Spinal cord (tissue), 10 donors: Measurements from ENCODE around the gene FYN. TPM values are rescaled to one million over a fixed set of nuclear protein-coding genes. Genes with fewer than 3 reads are reported as not detected.
A peak's percentile ranks its signal among the peaks of the same experiment; 100 is the strongest.
"Not testable (repeated sequence)": the region's sequence is repeated elsewhere in the genome, so short reads cannot be mapped to it uniquely, and the experiment has no call there.

Experiments used
- DNase-seq, 6 donors: peaks; one replicate each; pipeline versions ENCODE4 v3.0.0 to v3.0.0-alpha.2; 2013 to 2015; ENCODE audit warnings: low spot score in 6 of 6, low read depth in 4 of 6
- H3K27ac ChIP-seq: one replicate; pipeline ENCODE4 v1.5.1; 2013; ENCODE audit warnings: low read depth, low read length, control low read depth
- H3K27me3 ChIP-seq: one replicate; pipeline ENCODE4 v1.6.1; 2013; ENCODE audit warnings: low read length; ENCODE audit not compliant: control insufficient read depth, insufficient read depth
- H3K36me3 ChIP-seq: one replicate; pipeline ENCODE4 v1.6.1; 2013; ENCODE audit warnings: low read length; ENCODE audit not compliant: control insufficient read depth, insufficient read depth
- H3K4me1 ChIP-seq: one replicate; pipeline ENCODE4 v1.6.1; 2013; ENCODE audit warnings: low read length; ENCODE audit not compliant: control insufficient read depth, insufficient read depth
- H3K4me3 ChIP-seq: one replicate; pipeline ENCODE4 v1.5.1; 2013; ENCODE audit warnings: low read depth, low read length, control low read depth
- H3K9me3 ChIP-seq: one replicate; pipeline ENCODE4 v1.6.1; 2013; ENCODE audit warnings: low read length; ENCODE audit not compliant: control insufficient read depth, insufficient read depth
- WGBS: methylation state at CpG from one replicate; pipeline ENCODE4 v1.1.5; 2013; ENCODE audit warnings: missing lambda C conversion rate; ENCODE audit not compliant: insufficient coverage; 5-methylcytosine and 5-hydroxymethylcytosine counted together
- polyA plus RNA-seq, 2 donors: library from polyadenylated mRNA; unstranded; fragments of 120-200 nt; gene quantifications; one replicate each; pipeline ENCODE4 v1.2.1, GENCODE V29; 2013; ENCODE audit not compliant: insufficient read length in 2 of 2
- total RNA-seq, 2 donors: library from RNA; depleted of rRNA in 1 of 2; stranded (reverse); fragments of 120-200 nt in 1 of 2; fragments of >200 nt in 1 of 2; gene quantifications; one replicate each; pipeline versions ENCODE4 v1.2.3 to v1.2.4, GENCODE V29; 2013 to 2014
- donor health status: healthy.

FYN gene
- total and polyA plus RNA-seq, 4 donors: 273 to 730 (median 476) TPM

- H3K9me3 ChIP-seq: no peaks in the 10 kb centered on the region
- no peaks in the 10 kb centered on the region for H3K4me1 ChIP-seq
- DNase-seq: no peak
- H3K36me3 ChIP-seq: no peaks in the 10 kb centered on the region
- no peaks in the 10 kb centered on the region for H3K27me3 ChIP-seq
- WGBS: no CpG with 5 or more reads among the region's 3 CpGs
- H3K4me3 ChIP-seq: no peak overlapping the region
- H3K27ac ChIP-seq: no peak overlapping the region
Measured at GRCh38 chr6:111909238-111909637, 36.0 kb upstream of the FYN start.

GRCh38 chr6:111908365-111908764, 35.1 kb upstream of the FYN start:
- no CpG with 5 or more reads among the region's 17 CpGs for WGBS
- H3K9me3 ChIP-seq, H3K4me1 ChIP-seq, H3K36me3 ChIP-seq, DNase-seq, H3K27ac ChIP-seq, H3K27me3 ChIP-seq, H3K4me3 ChIP-seq: not testable (repeated sequence)

GRCh38 chr6:111900735-111901134, 27.5 kb upstream of the FYN start:
- WGBS: 82% methylated on average over 4 of the region's 5 CpGs
- Histone ChIP-seq H3K4me1 (no peaks in the 10 kb centered on the region), H3K27ac (no peak overlapping the region)

GRCh38 chr6:111899531-111899930, 26.3 kb upstream of the FYN start:
- Histone ChIP-seq H3K4me3 (no peak overlapping the region), H3K9me3 (no peaks in the 10 kb centered on the region)
- WGBS: 100% methylated on average over 1 of the region's 3 CpGs

More at GRCh38 chr6:111900735-111901134, 27.5 kb upstream of the FYN start:
- Histone ChIP-seq H3K27me3 (no peaks in the 10 kb centered on the region), H3K36me3 (no peaks in the 10 kb centered on the region), H3K9me3 (no peaks in the 10 kb centered on the region), H3K4me3 (no peak overlapping the region)
- DNase-seq: peak in 1 of 6 donors; percentile 32

GRCh38 chr6:111898452-111898851, 25.2 kb upstream of the FYN start:
- Histone ChIP-seq H3K4me1 (no peaks in the 10 kb centered on the region), H3K27ac (no peak overlapping the region), H3K27me3 (no peaks in the 10 kb centered on the region), H3K36me3 (no peaks in the 10 kb centered on the region), H3K4me3 (no peak overlapping the region), H3K9me3 (no peaks in the 10 kb centered on the region)
- no CpG with 5 or more reads among the region's 4 CpGs for WGBS
- DNase-seq: no peak

More at GRCh38 chr6:111899531-111899930, 26.3 kb upstream of the FYN start:
- Histone ChIP-seq H3K4me1 (no peaks in the 10 kb centered on the region), H3K36me3 (no peaks in the 10 kb centered on the region), H3K27me3 (no peaks in the 10 kb centered on the region), H3K27ac (no peak overlapping the region)
- DNase-seq: no peak

- Histone ChIP-seq H3K27ac (no peak overlapping the region), H3K9me3 (no peaks in the 10 kb centered on the region), H3K4me1 (no peaks in the 10 kb centered on the region), H3K36me3 (no peaks in the 10 kb centered on the region), H3K27me3 (no peaks in the 10 kb centered on the region), H3K4me3 (no peak overlapping the region)
- WGBS: no CpG with 5 or more reads among the region's 1 CpG
- peak in 1 of 6 donors; percentile 44 for DNase-seq
Measured at GRCh38 chr6:111894951-111895350, 21.7 kb upstream of the FYN start.

- Histone ChIP-seq H3K4me3 (no peak overlapping the region), H3K36me3 (no peaks in the 10 kb centered on the region), H3K4me1 (peaks cover 2% of the 10 kb centered on the region), H3K27me3 (no peaks in the 10 kb centered on the region), H3K9me3 (no peaks in the 10 kb centered on the region), H3K27ac (no peak overlapping the region)
- no peak for DNase-seq
- WGBS: no CpG with 5 or more reads among the region's 2 CpGs
Measured at GRCh38 chr6:111894272-111894671, 21.0 kb upstream of the FYN start.

GRCh38 chr6:111892431-111892830, 19.2 kb upstream of the FYN start:
- H3K9me3 ChIP-seq: no peaks in the 10 kb centered on the region
- no peaks in the 10 kb centered on the region for H3K27me3 ChIP-seq
- H3K4me3 ChIP-seq: no peak overlapping the region
- no peak for DNase-seq
- H3K36me3 ChIP-seq: no peaks in the 10 kb centered on the region
- H3K27ac ChIP-seq: no peak overlapping the region
- WGBS: no CpG with 5 or more reads among the region's 4 CpGs
- H3K4me1 ChIP-seq: peaks cover 4% of the 10 kb centered on the region

- no peaks in the 10 kb centered on the region for H3K36me3 ChIP-seq
- no peak overlapping the region for H3K27ac ChIP-seq
- H3K4me1 ChIP-seq: peaks cover 4% of the 10 kb centered on the region
- no peak for DNase-seq
- no peaks in the 10 kb centered on the region for H3K27me3 ChIP-seq
- H3K4me3 ChIP-seq: no peak overlapping the region
- no peaks in the 10 kb centered on the region for H3K9me3 ChIP-seq
Measured at GRCh38 chr6:111890988-111891387, 17.7 kb upstream of the FYN start.

- Histone ChIP-seq H3K36me3 (no peaks in the 10 kb centered on the region), H3K4me1 (peaks cover 4% of the 10 kb centered on the region), H3K27me3 (no peaks in the 10 kb centered on the region), H3K27ac (peak overlapping the region; percentile 80), H3K9me3 (no peaks in the 10 kb centered on the region), H3K4me3 (peak overlapping the region; percentile 16)
- DNase-seq: peak in 4 of 6 donors; percentile 47 to 87 (median 76)
- WGBS: 21% methylated on average over 4 of the region's 10 CpGs
Measured at GRCh38 chr6:111888928-111889695, 15.9 kb upstream of the FYN start.
